ENCODE measurements around the gene SPATA2L. TPM values are rescaled to one million over a fixed set of nuclear protein-coding genes. Genes with fewer than 3 reads are reported as not detected.

SPATA2L gene
- total and polyA plus RNA-seq, 2 of the 13 experiments (the other 11 are each of a cell fraction or from before 2014, with no cell fraction given), result 9.1 to 20.7 TPM

- TF ChIP-seq PPARG (CRISPR knock-in tag; conservative IDR thresholded peaks at IDR 0.05) (no peak), ZFP82 (CRISPR knock-in tag; IDR thresholded peaks at IDR 0.05; ENCODE audit: borderline replicate concordance) (no peak), MIXL1 (CRISPR knock-in tag; IDR thresholded peaks at IDR 0.05) (no peak), ZNF768 (CRISPR knock-in tag; IDR thresholded peaks at IDR 0.05) (no peak), ZNF782 (CRISPR knock-in tag; IDR thresholded peaks at IDR 0.05; ENCODE audit: borderline replicate concordance) (no peak), ARNT (IDR thresholded peaks at IDR 0.05) (no peak), ZNF674 (CRISPR knock-in tag; IDR thresholded peaks at IDR 0.05; ENCODE audit: low read depth) (no peak), HNRNPK (IDR thresholded peaks at IDR 0.05; ENCODE audit: low read depth, low read length, poor library complexity, severe bottlenecking) (no peak)
Measured at GRCh38 chr16:89707695-89708094, 6.2 kb upstream of the SPATA2L start (continued).

- no peak overlapping the region for H2AFZ ChIP-seq (ENCODE audit: low read length)
- POLR2A ChIA-PET, result interaction anchor here (0.7 to 2.1 kb wide), 19 partner anchors 8 to 216 kb away, joined by 3 to 12 read pairs (median 4); partner anchors contain the start of genes CHMP1A, MC1R, TCF25 and TUBB3
- in situ Hi-C loops (cut with HindIII; ENCODE audit: extremely low pct_ligation_motif_present, low pct_unique_long_range_greater_than_20kb) (loop anchor here (5.0 kb wide), 1 partner anchor 71 kb away; no protein-coding TSS in a partner anchor), intact Hi-C loops (cut with micrococcal nuclease; ENCODE audit: unreplicated experiment) (loop anchor here (1.0 to 10.0 kb wide), 2 partner anchors 15 to 118 kb away; partner anchors contain the start of genes SPIRE2 and ZNF276)
- H4K20me1 ChIP-seq (ENCODE audit: insufficient read depth, low read length), result no peaks in the 10 kb centered on the region
- 94% methylated on average over 8 of the region's 14 CpGs for WGBS (ENCODE audit: low lambda C conversion rate)
- DNase-seq (ENCODE audit: low spot score), result no peak
- peak overlapping the region; percentile 69; the same call in 1 of the 2 replicates for H3K4me2 ChIP-seq (ENCODE audit: low read depth, low read length)
- no peak overlapping the region for H3K27ac ChIP-seq (ENCODE audit: extremely low read length, insufficient read depth, low read length)
- no peaks in the 10 kb centered on the region for H3K9me3 ChIP-seq (ENCODE audit: low read length)
- no peak overlapping the region for H3K9ac ChIP-seq (ENCODE audit: insufficient read depth, low read depth, low read length)
- no TSS peak for BruUV-seq (replicated peaks)
- CTCF ChIA-PET (ENCODE audit: low intra/inter-chr PET ratio, low total read pairs), result interaction anchor here (1.2 to 1.4 kb wide), 2 partner anchors 86 to 153 kb away, joined by 3 to 9 read pairs; no protein-coding TSS in a partner anchor
- H3K36me3 ChIP-seq (replicated peaks in 1 of 2; ENCODE audit: control insufficient read depth in 1 of 2, insufficient read depth in 2 of 2, low read length in 2 of 2), result no peaks in the 10 kb centered on the region; a peak in 1 of 5 replicates
- peaks cover 9% of the 10 kb centered on the region for H3K4me1 ChIP-seq (ENCODE audit: insufficient read depth, low read length)
- no peaks in the 10 kb centered on the region for H3K79me2 ChIP-seq (ENCODE audit: insufficient read depth, low read length)
- FAIRE-seq, result no peak
- no peaks in the 10 kb centered on the region for H3K27me3 ChIP-seq (ENCODE audit: control insufficient read depth in 1 of 2, insufficient read depth in 2 of 2, low read length in 2 of 2)
- H3K4me3 ChIP-seq (replicated peaks in 1 of 3; ENCODE audit: insufficient read depth in 1 of 3, low read depth in 2 of 3, low read length in 3 of 3), result no peak overlapping the region; a peak in 1 of 6 replicates
- no peak for ATAC-seq
- TF ChIP-seq ATF7-NPFF (CRISPR knock-in tag; IDR thresholded peaks at IDR 0.05; ENCODE audit: low read depth) (no peak; the same call in 1 of the 2 replicates), SP2 (CRISPR knock-in tag; IDR thresholded peaks at IDR 0.05) (no peak), NPAS2 (CRISPR knock-in tag; IDR thresholded peaks at IDR 0.05; ENCODE audit: borderline replicate concordance) (no peak), SSRP1 (CRISPR knock-in tag; IDR thresholded peaks at IDR 0.05) (0 out of 2 replicates have a peak, but pooled peaks have one; percentile 13), BRD4 (CRISPR knock-in tag; IDR thresholded peaks at IDR 0.05) (no peak), PRMT3 (CRISPR knock-in tag; IDR thresholded peaks at IDR 0.05; ENCODE audit: borderline replicate concordance, low read depth) (no peak), PHF21A (CRISPR knock-in tag; IDR thresholded peaks at IDR 0.05) (no peak), ZBTB4 (CRISPR knock-in tag; IDR thresholded peaks at IDR 0.05; ENCODE audit: borderline replicate concordance) (no peak), ZNF713 (CRISPR knock-in tag; IDR thresholded peaks at IDR 0.05) (no peak), ZNF556 (CRISPR knock-in tag; IDR thresholded peaks at IDR 0.05; ENCODE audit: borderline replicate concordance) (0 out of 2 replicates have a peak, but pooled peaks have one; percentile 8), MTERF4 (CRISPR knock-in tag; IDR thresholded peaks at IDR 0.05) (no peak)
Measured at GRCh38 chr16:89706518-89707260, 5.2 kb upstream of the SPATA2L start.
